ENCODE measurements around the gene JAZF1.

The JAZF1 gene

GRCh38 chr7:27958933-27959548 lies 221.6 kb downstream of the JAZF1 start:
- DNase-seq = no peak

- no peak for DNase-seq
Observed at GRCh38 chr7:27955596-27955995, 225.0 kb downstream of the JAZF1 start.

- no peak for DNase-seq
Observed at GRCh38 chr7:27955011-27955410, 225.6 kb downstream of the JAZF1 start.

- DNase-seq = no peak
Observed at GRCh38 chr7:27953777-27954176, 226.8 kb downstream of the JAZF1 start.

GRCh38 chr7:27953361-27953760 lies 227.2 kb downstream of the JAZF1 start:
- no peak for DNase-seq

GRCh38 chr7:27952456-27953285 lies 227.9 kb downstream of the JAZF1 start:
- DNase-seq = no peak

- DNase-seq = no peak
Observed at GRCh38 chr7:27950123-27950522, 230.5 kb downstream of the JAZF1 start.

GRCh38 chr7:27948861-27949260 lies 231.7 kb downstream of the JAZF1 start:
- no peak for DNase-seq

GRCh38 chr7:27947586-27948278 lies 232.9 kb downstream of the JAZF1 start:
- DNase-seq = no peak

GRCh38 chr7:27946351-27946750 lies 234.2 kb downstream of the JAZF1 start:
- DNase-seq = no peak

- DNase-seq = no peak
Observed at GRCh38 chr7:27945058-27945795, 235.4 kb downstream of the JAZF1 start.

GRCh38 chr7:27944643-27945042 lies 236.0 kb downstream of the JAZF1 start:
- no peak for DNase-seq

- DNase-seq = no peak
Observed at GRCh38 chr7:27943241-27943640, 237.4 kb downstream of the JAZF1 start.

GRCh38 chr7:27942711-27943110 lies 237.9 kb downstream of the JAZF1 start:
- DNase-seq = no peak

GRCh38 chr7:27941522-27941921 lies 239.1 kb downstream of the JAZF1 start:
- no peak for DNase-seq

- DNase-seq = no peak
Observed at GRCh38 chr7:27940341-27940740, 240.3 kb downstream of the JAZF1 start.

- no peak for DNase-seq
Observed at GRCh38 chr7:27939893-27940292, 240.7 kb downstream of the JAZF1 start.

- no peak for DNase-seq
Observed at GRCh38 chr7:27936768-27937102, 243.9 kb downstream of the JAZF1 start.

- no peak for DNase-seq
Observed at GRCh38 chr7:27936047-27936767, 244.4 kb downstream of the JAZF1 start.

GRCh38 chr7:27933671-27934565 lies 246.7 kb downstream of the JAZF1 start:
- no peak for DNase-seq

- no peak for DNase-seq
Observed at GRCh38 chr7:27930910-27931476, 249.6 kb downstream of the JAZF1 start.
